ENCODE data around the gene WSB1.

WSB1 gene

GRCh38 chr17:27256225-27257030 lies 37.5 kb upstream of the WSB1 start:
- TF ChIP-seq CTCF (conservative IDR thresholded peaks at IDR 0.05): no peak
- H3K27ac ChIP-seq: no peak overlapping the region

GRCh38 chr17:27257031-27257357 lies 36.9 kb upstream of the WSB1 start:
- TF ChIP-seq CTCF (conservative IDR thresholded peaks at IDR 0.05): no peak
- no peak overlapping the region for H3K27ac ChIP-seq

- TF ChIP-seq CTCF (conservative IDR thresholded peaks at IDR 0.05): no peak
- no peak overlapping the region for H3K27ac ChIP-seq
Observed at GRCh38 chr17:27259356-27259755, 34.6 kb upstream of the WSB1 start.

GRCh38 chr17:27263386-27263785 lies 30.5 kb upstream of the WSB1 start:
- TF ChIP-seq CTCF (conservative IDR thresholded peaks at IDR 0.05): no peak
- H3K27ac ChIP-seq: no peak overlapping the region; the same call in 1 of the 2 replicates

- TF ChIP-seq CTCF (conservative IDR thresholded peaks at IDR 0.05): no peak
- peak overlapping the region; percentile 73 for H3K27ac ChIP-seq
Observed at GRCh38 chr17:27264068-27264812, 29.7 kb upstream of the WSB1 start.

GRCh38 chr17:27265333-27265732 lies 28.6 kb upstream of the WSB1 start:
- no peak for TF ChIP-seq CTCF (conservative IDR thresholded peaks at IDR 0.05)
- peak overlapping the region; percentile 73 for H3K27ac ChIP-seq

GRCh38 chr17:27266228-27266627 lies 27.7 kb upstream of the WSB1 start:
- H3K27ac ChIP-seq: peak overlapping the region; percentile 73
- no peak for TF ChIP-seq CTCF (conservative IDR thresholded peaks at IDR 0.05)
